HG03460 (cell line): ENCODE data around the gene CSF1R.
A peak's percentile ranks its signal among the peaks of the same experiment; 100 is the strongest.
"Not testable (repeated sequence)": the region's sequence is repeated elsewhere in the genome, so short reads cannot be mapped to it uniquely, and the experiment has no call there.

ENCODE experiments used
- ATAC-seq: cut with Tn5 transposase; IDR thresholded peaks from one replicate; pipeline ENCODE4 v1.9.1; 2021; ENCODE audit not compliant: unreplicated experiment

CSF1R gene

GRCh38 chr5:150104550-150104870 lies 18.2 kb upstream of the CSF1R start:
- ATAC-seq = no peak

- no peak for ATAC-seq
Measured at GRCh38 chr5:150103678-150104549, 17.6 kb upstream of the CSF1R start.

GRCh38 chr5:150101023-150101422 lies 14.7 kb upstream of the CSF1R start:
- no peak for ATAC-seq

GRCh38 chr5:150097152-150097551 lies 10.8 kb upstream of the CSF1R start:
- no peak for ATAC-seq

GRCh38 chr5:150092159-150092787 lies 5.9 kb upstream of the CSF1R start:
- peak; percentile 62 for ATAC-seq

GRCh38 chr5:150085191-150085912 lies 1.0 kb downstream of the CSF1R start:
- ATAC-seq = no peak

- ATAC-seq = not testable (repeated sequence)
Measured at GRCh38 chr5:150084754-150085153, 1.6 kb downstream of the CSF1R start.

DNA sequence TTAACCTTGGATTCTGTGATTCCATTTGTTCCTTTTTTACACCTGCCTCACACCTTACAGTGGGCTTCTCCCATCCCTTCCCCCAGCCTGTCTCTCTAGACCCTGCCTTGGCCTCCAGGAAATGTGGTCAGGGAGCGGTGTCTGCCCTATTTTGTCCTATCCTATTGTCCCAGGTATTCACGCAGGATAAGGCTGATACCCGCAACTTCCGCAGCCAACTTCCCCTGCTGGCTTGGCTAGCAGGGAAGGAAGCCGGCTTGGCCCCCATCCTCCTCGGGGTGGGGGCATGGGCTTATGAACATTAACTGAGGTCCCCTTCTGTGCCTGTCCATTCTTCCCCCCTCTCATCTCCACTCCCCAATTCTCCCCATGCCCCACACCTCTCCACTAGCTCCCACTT lies 3.5 kb downstream of the CSF1R start:
- no peak for ATAC-seq

DNA sequence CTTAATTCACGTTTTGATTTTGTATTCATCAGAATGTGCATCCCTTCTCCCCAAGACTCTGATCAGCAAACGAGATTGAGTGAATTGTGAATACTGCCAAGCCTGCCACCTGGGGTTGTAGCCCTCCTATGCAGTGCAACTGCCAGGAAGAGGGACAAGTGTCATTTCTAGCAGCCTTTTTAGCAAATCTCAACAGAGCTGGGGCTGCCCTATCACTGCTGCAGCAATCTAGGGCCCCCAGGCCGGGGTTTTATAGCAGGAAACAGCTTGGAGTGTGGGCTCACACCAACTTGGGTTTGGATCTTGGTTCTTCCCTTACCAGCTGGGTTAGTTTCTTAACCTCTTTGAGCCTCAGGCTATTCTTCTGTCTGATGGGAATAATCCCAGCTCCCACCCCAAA lies 4.0 kb downstream of the CSF1R start:
- no peak for ATAC-seq

DNA sequence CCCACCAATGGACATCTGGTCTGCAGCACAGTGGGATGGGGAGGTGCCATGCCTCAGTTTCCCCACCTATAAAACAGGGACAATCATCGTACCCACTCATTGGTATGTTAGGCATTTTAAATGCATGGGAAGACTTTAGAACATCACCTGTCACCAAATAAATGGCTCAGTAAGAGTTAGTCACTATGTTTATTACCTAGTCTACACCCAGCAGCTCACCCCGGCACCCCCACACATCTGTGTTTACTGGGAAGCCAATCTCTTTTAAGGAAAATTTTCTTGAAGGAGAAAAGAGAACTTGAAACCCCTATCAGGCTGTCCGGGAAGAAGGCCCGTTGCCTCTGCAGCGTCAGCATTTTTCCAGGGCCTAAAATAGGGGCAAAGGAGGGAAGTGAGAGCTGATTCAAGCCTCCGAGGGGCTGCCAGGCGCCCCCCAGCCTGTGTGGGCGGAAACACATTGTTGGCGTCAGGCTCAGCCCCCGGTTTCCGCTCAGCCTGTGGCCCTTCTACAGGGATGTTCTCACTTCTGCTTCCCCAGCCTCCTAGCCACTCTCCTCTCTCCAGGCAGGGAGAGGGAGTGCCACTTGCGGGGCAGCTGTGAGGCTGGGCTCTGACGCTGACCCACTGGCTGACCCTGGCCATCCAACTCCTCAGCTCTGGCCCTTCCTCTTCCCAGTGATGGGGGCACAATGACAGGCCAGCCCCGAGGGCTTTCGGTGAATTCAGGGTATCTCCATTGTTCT lies 4.6 kb downstream of the CSF1R start:
- peak; percentile 75 for ATAC-seq

GRCh38 chr5:150080696-150081435 lies 5.5 kb downstream of the CSF1R start:
- ATAC-seq = no peak

DNA sequence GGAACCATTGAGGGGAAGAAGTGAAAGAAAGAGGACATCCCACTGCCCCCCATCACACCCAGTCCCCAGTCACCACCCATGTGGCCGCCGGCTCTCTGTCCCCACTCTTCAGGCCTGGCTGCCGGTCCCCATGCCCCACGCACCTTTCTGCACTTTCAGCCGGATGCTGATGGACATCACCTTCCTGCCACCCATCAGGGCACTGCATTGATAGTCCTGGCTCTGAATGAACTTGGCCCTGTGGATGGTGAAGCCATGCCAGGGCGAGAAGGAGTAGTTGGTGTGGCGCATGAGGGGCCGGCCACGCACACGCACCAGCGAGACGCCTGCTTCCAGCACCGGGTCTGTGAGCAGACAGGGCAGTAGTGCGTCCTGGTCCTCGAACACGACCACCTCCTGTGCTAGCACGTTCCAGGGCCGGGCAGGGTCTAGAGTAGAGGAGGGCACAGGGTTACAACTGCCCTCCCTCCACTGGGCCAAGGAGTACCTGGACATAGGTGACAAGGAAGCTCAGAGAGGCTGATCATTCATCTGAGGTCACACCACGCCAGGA lies 6.4 kb downstream of the CSF1R start:
- no peak for ATAC-seq

DNA sequence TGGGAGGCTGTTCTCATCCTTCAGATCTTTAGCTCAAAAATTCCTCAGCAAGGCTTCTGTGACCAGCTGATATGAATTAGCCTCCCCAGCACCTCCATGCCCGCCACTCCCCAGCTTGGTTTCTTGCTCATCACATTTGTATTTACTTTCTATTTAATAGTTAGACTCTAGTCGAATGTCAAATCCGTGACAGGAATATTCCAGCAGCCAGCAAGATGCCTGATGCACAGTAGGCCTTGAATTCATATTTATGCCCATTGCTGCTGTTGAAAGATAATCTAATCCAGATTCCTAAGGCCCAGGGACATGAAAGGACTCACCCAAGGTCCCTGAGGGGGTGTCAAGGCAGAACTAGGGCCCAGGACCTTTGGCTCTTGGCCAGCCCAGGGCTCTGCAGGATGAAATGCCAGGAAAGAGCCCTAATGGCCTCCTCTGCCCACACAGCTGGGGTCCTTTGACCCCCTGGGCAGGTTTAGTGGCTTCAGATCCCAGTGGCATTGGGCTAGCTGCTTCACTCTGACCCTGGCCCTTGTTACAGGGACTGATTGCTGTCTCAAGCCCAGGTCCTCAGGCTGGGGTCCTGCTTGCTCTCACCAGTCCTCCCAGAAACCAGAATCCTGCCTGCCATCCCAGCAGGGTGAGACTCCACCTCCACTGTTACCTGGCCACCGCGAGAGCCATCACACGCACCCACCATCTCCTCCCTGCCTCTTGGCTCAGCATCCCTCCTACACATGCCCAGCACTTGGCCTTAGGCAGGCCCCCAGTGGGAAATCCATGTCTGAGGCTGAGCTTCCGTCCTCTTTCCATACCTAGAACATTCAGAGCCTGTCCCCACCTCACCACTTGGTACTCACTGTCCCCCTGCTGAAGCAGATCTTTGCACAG lies 7.3 kb downstream of the CSF1R start:
- no peak for ATAC-seq

- ATAC-seq = no peak
Measured at GRCh38 chr5:150077996-150078801, 8.2 kb downstream of the CSF1R start.

DNA sequence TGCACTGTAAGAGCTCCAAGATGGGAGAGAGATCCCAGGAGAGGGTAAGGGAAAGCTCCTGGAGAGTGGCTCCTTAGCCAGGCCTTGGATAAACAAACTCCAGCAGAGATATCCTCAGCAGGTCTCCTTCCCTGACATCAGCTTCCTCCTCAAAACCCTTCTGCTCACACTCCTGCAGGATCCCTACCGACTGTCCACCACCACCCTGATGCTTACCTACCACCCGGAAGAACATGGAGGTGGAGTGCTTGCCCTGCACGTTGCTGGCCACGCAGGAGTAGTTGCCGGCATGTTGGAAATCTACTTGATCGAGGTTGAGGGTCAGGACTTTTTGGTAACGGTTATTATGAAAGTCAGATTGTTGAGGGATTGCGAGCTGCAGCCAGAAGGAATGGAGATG lies 9.3 kb downstream of the CSF1R start:
- ATAC-seq = no peak

DNA sequence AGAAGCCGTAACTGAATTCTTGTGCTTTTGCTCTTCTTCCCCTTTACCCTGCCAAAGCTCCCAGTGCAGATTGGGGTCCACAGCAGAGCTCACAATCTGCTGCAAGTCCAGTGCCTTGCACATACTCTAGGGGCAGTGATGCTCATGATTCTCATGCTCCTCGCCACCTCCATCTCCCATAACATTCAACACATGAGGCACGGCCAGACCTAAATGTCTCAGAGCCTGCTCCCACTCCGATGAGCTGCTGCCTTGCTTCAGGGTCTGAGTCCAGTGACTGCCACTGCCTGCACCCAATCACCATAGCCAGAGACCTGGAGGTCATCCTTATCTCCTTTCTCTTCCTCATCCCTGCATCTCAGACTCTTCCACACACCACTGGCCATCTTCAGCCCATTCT lies 10.5 kb downstream of the CSF1R start:
- ATAC-seq = no peak

DNA sequence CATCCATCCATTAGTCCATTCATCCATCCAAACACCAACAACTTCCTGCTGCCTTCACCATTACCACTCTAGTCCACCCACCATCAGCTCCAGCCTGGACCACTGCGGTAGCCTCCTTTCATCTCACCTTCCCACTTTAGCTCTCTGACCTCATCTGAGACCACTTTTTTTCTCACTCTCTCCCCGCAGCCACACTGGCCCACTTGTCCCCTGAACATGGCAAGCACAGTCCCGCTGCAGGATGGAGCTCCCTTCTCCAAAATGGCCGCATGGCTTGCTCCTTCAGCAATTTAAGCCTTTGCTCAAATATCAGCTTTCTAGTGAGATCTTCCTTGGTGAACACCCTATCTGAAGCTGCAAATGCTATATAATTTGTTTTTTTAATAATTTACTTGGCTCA lies 11.1 kb downstream of the CSF1R start:
- no peak for ATAC-seq

DNA sequence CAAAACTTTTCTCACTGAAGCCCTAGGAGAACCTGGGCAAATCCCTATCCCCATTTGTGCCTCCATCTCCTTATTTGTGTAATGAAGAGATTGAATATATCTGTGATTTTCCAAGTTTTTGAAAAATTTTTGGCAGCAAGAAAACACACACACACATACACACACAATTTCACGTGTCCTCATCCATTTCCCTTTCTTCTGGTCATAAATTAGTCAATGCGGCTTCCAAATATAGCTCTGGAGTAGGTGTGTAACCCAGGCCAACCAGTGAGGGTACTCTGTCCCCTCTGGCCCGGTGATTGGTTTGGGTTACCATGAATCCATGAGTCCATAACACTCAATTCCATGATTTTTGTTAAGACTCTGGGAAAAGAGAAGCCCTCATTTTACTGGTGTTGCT lies 12.7 kb downstream of the CSF1R start:
- no peak for ATAC-seq
